HG03045 (cell line): ENCODE data around the gene SLC6A13.

Experiments used
- ATAC-seq: cut with Tn5 transposase; IDR thresholded peaks from one replicate; pipeline ENCODE4 v1.9.1; 2021; ENCODE audit warnings: mild to moderate bottlenecking, moderate library complexity; ENCODE audit not compliant: unreplicated experiment

Gene SLC6A13

GRCh38 chr12:180445-180844 is 82.2 kb downstream of the SLC6A13 start:
- no peak for ATAC-seq

GRCh38 chr12:179885-180284 is 82.8 kb downstream of the SLC6A13 start:
- no peak for ATAC-seq

GRCh38 chr12:179131-179884 is 83.3 kb downstream of the SLC6A13 start:
- no peak for ATAC-seq

GRCh38 chr12:178829-179109 is 83.9 kb downstream of the SLC6A13 start:
- ATAC-seq, result no peak

- ATAC-seq, result no peak
Measured at GRCh38 chr12:177980-178828, 84.4 kb downstream of the SLC6A13 start.

- ATAC-seq, result no peak
Measured at GRCh38 chr12:177336-177979, 85.2 kb downstream of the SLC6A13 start.

- no peak for ATAC-seq
Measured at GRCh38 chr12:176321-177181, 86.1 kb downstream of the SLC6A13 start.

GRCh38 chr12:175759-176158 is 86.9 kb downstream of the SLC6A13 start:
- no peak for ATAC-seq

- no peak for ATAC-seq
Measured at GRCh38 chr12:175250-175649, 87.4 kb downstream of the SLC6A13 start.

GRCh38 chr12:174596-174995 is 88.0 kb downstream of the SLC6A13 start:
- ATAC-seq, result no peak

- no peak for ATAC-seq
Measured at GRCh38 chr12:174124-174523, 88.5 kb downstream of the SLC6A13 start.

GRCh38 chr12:172732-173161 is 89.9 kb downstream of the SLC6A13 start:
- ATAC-seq, result no peak

GRCh38 chr12:171743-172676 is 90.6 kb downstream of the SLC6A13 start:
- ATAC-seq, result no peak

- ATAC-seq, result no peak
Measured at GRCh38 chr12:171276-171675, 91.4 kb downstream of the SLC6A13 start.
